Heart left ventricle (tissue), 13 donors: Measurements from ENCODE around the gene MTG1.

Experiments
- CTCF ChIP-seq, 12 donors: fragments of 200-600 bp; sonication (generic) in 4 of 12; IDR thresholded peaks; one replicate each; pipeline versions ENCODE4 v1.5.0 to v1.8.0; 2018 to 2022; ENCODE audit warnings: antibody characterized with exemption in 12 of 12, mild to moderate bottlenecking in 5 of 12
- POLR2A ChIP-seq, 2 donors: fragments of 450-650 bp; IDR thresholded peaks; one replicate each; pipeline ENCODE4 v1.6.1; 2017; ENCODE audit warnings: antibody characterized with exemption in 2 of 2, mild to moderate bottlenecking in 2 of 2, moderate library complexity in 2 of 2
- donor health status: ischemic (EF 13 %, LVEDD 7.1; RV severe dilation, severe dysfunction).
- donor health status: DM: no; HTN: yes; CAD: no.
- donor health status: DM: no; HTN: no; CAD: no.
- donor health status: ischemic (EF 25% LVEDD 6.9; RV normal size, moderate dysfunction).
- donor health status: ischemic (EF 25% LVEDD 5.7; RV mildly dilated, moderate dysfunction).
- donor health status: ischemic (EF 35%, LVEDD 5.7; RV mildly dilated, moderate dysfunction).
- donor health status: nonischemic (EF 11% LVEDD 7.7; RV severe dilation, severe dysfunction).
- donor health status: DM: yes; HTN: yes; CAD: no.
- donor health status: PGD.
- donor health status: ischemic (EF 29% LVEDD 5.4; RV normal size, mild dysfunction).
- donor health status: nonischemic (EF 23%, LVEDD 6.1; RV moderate dilation, normal function).

DNA sequence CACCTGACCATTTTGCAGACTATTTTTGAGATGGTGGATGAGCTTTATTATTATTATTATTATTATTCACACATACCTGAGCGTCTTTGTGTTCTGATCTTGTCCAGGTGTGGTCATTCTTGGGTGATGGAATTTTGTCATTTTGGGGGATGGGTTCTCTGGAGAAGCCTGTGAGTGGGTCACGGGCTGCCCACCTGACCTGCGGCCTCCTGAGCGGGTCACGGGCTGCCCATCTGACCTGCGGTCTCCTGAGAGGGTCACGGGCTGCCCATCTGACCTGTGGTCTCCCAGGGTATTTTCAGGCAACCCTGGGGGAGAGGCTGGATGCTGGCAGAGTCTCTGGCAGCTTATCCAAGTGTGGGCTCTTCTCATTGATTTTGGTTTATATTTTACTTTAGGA is 67.1 kb downstream of the MTG1 start:
- TF ChIP-seq CTCF (IDR thresholded peaks at IDR 0.05) (no peak), POLR2A (IDR thresholded peaks at IDR 0.05) (no peak)
